HepG2 (cell line): ENCODE data around the gene PLCB2.

Experiments
- AKAP8 ChIP-seq: sonication (generic); formaldehyde crosslinking; IDR thresholded peaks from 2 replicates; pipeline ENCODE4 v1.5.1; 2020; ENCODE audit warnings: mild to moderate bottlenecking, missing genetic modification reagents
- CAMTA2 ChIP-seq: sonication (generic); formaldehyde crosslinking; IDR thresholded peaks from 2 replicates; pipeline ENCODE4 v1.4.0; 2020; ENCODE audit warnings: mild to moderate bottlenecking, missing genetic modification reagents, borderline replicate concordance
- GABPB1 ChIP-seq: IDR thresholded peaks from 2 replicates; pipeline ENCODE4 v1.6.1; 2016; ENCODE audit warnings: mild to moderate bottlenecking, missing genetic modification reagents, moderate library complexity, missing compliant biosample characterization
- MYNN ChIP-seq: sonication (generic); formaldehyde crosslinking; IDR thresholded peaks from 2 replicates; pipeline ENCODE4 v1.4.0; 2020; ENCODE audit warnings: mild to moderate bottlenecking, low read depth, missing genetic modification reagents
- NBN ChIP-seq: fragments of 450-650 bp; conservative IDR thresholded peaks from 2 replicates; pipeline ENCODE4 v1.6.1; 2017
- NFYB ChIP-seq: sonication (generic); formaldehyde crosslinking; IDR thresholded peaks from 2 replicates; pipeline ENCODE4 v1.4.0; 2020; ENCODE audit warnings: missing genetic modification reagents
- ZHX1 ChIP-seq: sonication (generic); formaldehyde crosslinking; IDR thresholded peaks from 2 replicates; pipeline ENCODE4 v1.8.1; 2022; ENCODE audit warnings: low read depth, mild to moderate bottlenecking, missing genetic modification reagents
- ZNF431 ChIP-seq: sonication (generic); formaldehyde crosslinking; IDR thresholded peaks from 2 replicates; pipeline ENCODE4 v1.9.0; 2022; ENCODE audit warnings: missing genetic modification reagents, low read depth, mild to moderate bottlenecking, borderline replicate concordance
- ZSCAN20 ChIP-seq: sonication (generic); formaldehyde crosslinking; IDR thresholded peaks from 2 replicates; pipeline ENCODE4 v1.4.0; 2020; ENCODE audit warnings: missing genetic modification reagents, mild to moderate bottlenecking, borderline replicate concordance
- TF ChIP-seq, protein P1 (sequence below), 2 experiments: IDR thresholded peaks; 2 replicates each; pipeline ENCODE4 v1.6.1; 2011 to 2012; ENCODE audit warnings: low read length in 2 of 2, borderline replicate concordance in 1 of 2, low read depth in 1 of 2, mild to moderate bottlenecking in 1 of 2, moderate library complexity in 1 of 2
- TF ChIP-seq, protein P2 (sequence below): sonication (generic); formaldehyde crosslinking; IDR thresholded peaks from 2 replicates; pipeline ENCODE4 v1.4.0; 2020; ENCODE audit warnings: missing genetic modification reagents

DNA sequence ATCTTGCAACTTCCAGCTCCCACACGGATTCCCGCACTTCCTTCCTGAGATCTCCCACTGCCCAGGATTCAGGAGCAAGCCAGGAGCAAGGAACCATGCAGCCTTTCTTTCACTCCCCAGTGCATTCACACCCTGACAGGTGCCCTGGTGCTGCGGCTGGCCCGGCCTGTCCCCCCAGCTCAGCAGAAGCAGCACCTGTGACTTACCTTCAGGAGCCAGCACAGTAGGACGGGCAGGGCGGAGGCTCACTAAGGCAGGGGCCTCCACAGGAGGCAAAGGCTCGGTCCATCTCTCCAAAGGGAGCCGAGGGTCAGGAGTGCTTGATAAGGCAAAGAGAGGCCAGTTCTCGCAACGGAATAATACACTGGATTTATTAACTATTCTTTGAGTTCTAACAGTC is 29.7 kb downstream of the PLCB2 start:
- TF ChIP-seq ZNF431 (CRISPR knock-in tag) (no peak), GABPB1 (CRISPR knock-in tag) (no peak), CAMTA2 (no peak), ZSCAN20 (no peak), ZHX1 (CRISPR knock-in tag) (no peak), MYNN (CRISPR knock-in tag) (no peak), AKAP8 (CRISPR knock-in tag) (no peak), NFYB (CRISPR knock-in tag) (no peak), NBN (no peak)
- TF ChIP-seq, protein P1, sequence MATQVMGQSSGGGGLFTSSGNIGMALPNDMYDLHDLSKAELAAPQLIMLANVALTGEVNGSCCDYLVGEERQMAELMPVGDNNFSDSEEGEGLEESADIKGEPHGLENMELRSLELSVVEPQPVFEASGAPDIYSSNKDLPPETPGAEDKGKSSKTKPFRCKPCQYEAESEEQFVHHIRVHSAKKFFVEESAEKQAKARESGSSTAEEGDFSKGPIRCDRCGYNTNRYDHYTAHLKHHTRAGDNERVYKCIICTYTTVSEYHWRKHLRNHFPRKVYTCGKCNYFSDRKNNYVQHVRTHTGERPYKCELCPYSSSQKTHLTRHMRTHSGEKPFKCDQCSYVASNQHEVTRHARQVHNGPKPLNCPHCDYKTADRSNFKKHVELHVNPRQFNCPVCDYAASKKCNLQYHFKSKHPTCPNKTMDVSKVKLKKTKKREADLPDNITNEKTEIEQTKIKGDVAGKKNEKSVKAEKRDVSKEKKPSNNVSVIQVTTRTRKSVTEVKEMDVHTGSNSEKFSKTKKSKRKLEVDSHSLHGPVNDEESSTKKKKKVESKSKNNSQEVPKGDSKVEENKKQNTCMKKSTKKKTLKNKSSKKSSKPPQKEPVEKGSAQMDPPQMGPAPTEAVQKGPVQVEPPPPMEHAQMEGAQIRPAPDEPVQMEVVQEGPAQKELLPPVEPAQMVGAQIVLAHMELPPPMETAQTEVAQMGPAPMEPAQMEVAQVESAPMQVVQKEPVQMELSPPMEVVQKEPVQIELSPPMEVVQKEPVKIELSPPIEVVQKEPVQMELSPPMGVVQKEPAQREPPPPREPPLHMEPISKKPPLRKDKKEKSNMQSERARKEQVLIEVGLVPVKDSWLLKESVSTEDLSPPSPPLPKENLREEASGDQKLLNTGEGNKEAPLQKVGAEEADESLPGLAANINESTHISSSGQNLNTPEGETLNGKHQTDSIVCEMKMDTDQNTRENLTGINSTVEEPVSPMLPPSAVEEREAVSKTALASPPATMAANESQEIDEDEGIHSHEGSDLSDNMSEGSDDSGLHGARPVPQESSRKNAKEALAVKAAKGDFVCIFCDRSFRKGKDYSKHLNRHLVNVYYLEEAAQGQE (IDR thresholded peaks at IDR 0.05; ENCODE audit: borderline replicate concordance in 1 of 2, low read depth in 1 of 2, low read length in 2 of 2): no peak
- TF ChIP-seq, protein P2, sequence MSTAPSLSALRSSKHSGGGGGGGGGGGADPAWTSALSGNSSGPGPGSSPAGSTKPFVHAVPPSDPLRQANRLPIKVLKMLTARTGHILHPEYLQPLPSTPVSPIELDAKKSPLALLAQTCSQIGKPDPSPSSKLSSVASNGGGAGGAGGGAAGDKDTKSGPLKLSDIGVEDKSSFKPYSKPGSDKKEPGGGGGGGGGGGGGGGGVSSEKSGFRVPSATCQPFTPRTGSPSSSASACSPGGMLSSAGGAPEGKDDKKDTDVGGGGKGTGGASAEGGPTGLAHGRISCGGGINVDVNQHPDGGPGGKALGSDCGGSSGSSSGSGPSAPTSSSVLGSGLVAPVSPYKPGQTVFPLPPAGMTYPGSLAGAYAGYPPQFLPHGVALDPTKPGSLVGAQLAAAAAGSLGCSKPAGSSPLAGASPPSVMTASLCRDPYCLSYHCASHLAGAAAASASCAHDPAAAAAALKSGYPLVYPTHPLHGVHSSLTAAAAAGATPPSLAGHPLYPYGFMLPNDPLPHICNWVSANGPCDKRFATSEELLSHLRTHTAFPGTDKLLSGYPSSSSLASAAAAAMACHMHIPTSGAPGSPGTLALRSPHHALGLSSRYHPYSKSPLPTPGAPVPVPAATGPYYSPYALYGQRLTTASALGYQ: no peak
